ENCODE results near the gene CACNG4.

The CACNG4 gene

GRCh38 chr17:66963909-66964771 is at the start of gene CACNG4:
TSS of gene CACNG4 (plus strand) at chr17:66964707. CDS start at chr17:66964912, 205 bp downstream.
- no peak for DNase-seq

DNA sequence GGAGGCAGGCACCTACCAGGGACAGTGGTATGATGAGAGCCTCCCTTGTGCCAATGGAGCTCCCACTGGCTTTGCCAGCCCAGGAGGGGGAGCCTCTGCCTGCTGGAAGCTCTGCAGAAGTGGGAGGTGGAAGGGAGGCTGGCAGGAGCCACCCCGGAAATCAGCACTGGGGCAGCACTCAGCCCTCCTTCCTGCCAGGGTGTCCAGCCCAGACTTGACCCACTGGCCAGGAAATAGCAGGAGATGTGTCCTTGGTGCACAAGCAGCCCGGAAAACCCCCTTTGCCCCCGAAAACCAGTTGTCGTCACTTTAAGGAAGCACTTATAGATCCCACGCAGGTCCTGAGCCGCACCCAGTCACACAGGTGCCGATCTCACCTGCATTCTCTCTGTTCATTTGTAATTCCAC is 49.3 kb upstream of the CACNG4 start:
- no peak for DNase-seq

DNA sequence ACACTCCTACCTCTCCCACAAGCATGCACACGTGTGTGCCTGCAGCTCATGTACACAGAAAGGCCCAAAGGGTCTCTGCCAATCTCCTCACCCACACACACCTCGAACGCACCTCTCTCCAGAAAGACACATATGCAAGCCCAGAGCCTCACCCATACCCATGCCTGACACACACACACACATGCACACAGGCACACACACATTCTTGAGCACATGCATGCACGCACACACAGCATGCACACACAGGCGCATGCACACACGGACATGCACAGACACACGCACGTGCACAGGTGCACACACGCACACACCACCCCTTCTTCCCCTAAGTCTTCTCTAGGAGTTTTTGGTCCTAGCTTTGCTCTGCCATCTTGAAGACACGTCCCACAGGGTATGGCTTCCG is 48.7 kb upstream of the CACNG4 start:
- DNase-seq: no peak

DNA sequence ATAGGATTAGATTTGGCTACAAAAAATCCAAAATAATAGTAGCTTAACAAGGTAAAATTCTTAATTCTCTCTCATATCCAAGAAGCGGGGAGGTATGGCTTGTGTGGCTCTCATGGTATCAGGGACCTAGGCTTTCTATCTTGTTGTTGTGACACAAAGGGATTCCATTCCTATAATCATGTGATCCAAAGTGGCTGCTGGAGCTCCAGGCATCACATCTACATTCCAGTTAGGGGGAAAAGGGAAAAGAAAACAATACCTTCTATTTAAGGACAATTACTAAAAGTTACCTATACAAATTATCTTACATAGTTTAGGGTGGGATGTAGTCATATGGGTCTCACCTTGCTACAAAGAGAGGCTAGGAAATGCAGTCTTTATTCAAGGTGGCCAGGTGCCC is 47.6 kb upstream of the CACNG4 start:
- no peak for DNase-seq

DNA sequence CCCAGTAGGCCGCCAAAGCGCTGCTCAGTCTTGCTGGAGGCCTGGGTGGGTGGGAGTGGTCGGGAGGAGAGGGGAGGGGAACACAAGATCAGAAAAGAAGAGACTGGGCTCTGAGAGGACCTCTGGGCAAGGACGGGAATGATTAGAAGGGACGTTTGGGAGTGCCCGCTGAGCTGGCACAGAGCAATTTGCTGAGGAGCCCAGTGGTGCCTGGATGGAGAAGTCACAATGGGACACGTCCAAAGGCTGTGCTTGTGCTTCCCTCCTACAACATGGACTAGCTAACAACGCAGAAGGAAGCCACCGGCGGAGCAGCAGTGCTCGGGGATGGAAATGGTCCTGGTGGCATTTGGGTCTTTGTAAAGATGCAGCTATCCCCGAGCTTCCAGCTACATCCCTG is 45.6 kb upstream of the CACNG4 start:
- no peak for DNase-seq

DNA sequence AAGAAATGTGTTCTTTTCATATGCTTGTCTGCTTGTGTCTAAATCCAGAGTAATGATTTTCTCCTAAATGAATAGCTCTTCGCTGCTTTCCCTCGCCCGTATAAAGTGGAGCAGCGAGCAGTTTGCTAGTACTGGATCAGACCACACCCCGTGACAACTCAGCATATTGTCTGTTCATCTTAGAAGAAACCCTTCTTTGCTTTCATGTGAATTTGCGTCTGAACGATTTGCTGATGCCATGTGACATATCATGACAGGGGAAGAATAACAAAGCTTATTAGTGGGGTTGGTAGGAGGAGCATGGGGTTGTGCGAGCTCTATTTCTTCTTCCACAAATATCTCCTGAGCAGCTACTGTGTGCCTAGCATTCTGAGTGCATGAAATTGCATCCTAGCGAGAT is 44.1 kb upstream of the CACNG4 start:
- DNase-seq: no peak

DNA sequence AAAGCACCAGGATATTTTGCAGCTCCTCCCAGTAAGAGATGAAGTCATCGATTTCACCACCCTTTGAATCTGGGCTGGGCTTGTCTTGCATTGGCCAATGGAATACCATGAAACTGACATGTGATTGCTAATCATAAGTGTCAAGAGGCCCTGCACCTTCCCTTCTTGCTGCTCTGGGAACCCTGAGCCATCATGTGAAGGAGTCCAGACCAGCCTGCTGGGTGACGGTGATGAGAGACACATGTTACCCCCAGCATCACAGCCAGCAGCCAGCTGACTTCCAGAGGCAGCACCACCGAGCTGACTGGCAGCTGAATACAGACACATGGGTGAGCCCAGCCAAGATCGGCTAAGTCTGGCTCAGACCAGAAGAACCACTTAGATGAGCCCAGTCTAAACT is 43.6 kb upstream of the CACNG4 start:
- DNase-seq: no peak

DNA sequence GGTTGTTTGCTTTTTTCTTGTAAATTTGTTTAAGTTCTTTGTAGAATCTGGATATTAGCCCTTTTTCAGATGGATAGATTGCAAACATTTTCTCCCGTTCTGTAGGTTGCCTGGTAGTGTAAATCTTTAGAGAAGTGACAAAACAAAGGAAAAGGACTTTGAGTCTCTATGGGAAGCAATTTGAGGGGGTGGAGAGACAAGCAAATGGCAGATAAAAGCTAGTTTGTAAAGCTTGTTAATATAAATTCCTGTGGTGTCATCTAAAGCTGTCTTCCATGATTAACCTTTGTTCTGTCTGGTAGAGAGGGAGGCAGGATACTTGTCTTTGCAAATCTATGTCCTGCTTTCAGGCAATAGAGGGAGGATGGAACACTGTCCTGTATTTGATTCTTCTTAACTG is 40.6 kb upstream of the CACNG4 start:
- DNase-seq: no peak

- no peak for DNase-seq
These were observed 38.6 kb upstream of the CACNG4 start for GRCh38 chr17:66925811-66926500.

GRCh38 chr17:66928949-66929348 is 35.6 kb upstream of the CACNG4 start:
- no peak for DNase-seq

- no peak for DNase-seq
These were observed 34.9 kb upstream of the CACNG4 start for GRCh38 chr17:66929591-66929990.

DNA sequence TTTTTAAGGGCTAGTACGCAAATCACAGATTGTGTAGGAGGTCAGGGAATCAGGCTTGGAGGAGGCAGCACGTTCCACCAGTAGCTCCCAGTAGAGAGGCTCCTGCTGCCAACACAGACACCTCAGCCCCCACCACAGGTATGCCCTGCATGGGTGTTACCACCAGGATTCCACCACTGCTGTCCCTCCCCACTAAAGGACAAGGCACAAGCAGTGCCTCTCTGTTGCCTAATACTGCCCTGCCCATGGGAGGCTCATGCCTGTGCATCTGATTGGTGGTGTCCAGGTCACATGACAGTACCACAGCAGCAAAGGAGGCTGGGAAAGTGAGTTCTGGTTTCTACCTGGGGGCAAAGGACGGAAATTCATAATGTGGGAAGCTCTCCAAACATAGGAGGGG is 33.6 kb upstream of the CACNG4 start:
- no peak for DNase-seq

DNA sequence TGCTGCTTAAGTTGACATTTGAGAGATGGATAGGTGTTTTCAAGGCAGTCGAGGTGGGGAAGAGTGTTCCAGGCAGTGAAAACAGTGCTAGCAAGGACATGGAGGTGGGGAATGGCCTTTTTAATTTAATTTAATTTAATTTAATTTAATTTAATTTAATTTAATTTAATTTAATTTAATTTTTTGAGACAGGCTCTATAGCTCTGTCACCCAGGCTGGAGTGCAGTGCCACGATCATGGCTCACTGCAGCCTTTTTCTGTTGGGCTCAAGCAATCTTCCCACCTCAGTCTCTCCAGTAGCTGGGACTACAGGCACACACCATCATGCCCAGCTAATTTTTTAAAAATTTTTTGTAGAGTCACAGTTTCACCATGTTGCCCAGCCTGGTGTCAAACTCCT is 32.2 kb upstream of the CACNG4 start:
- no peak for DNase-seq

DNA sequence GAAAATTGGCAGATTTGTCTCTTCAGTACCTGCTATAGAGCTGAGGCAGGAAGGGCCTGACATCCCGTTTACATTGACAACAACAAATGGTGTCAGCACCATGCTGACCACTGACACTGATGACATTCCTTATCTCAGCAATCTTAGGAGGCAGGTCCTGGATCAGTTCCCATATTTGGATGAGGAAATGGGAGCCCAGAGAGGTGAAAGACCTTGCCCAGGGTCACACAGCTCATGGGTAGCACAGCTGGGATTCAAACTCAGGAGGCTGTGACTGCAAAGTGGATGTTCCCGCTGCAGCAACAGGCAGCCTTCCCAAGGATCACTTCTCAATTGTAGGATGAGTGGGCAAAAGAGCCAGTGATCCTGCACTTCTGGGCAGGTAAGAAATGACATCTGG is 30.5 kb upstream of the CACNG4 start:
- DNase-seq: no peak

DNA sequence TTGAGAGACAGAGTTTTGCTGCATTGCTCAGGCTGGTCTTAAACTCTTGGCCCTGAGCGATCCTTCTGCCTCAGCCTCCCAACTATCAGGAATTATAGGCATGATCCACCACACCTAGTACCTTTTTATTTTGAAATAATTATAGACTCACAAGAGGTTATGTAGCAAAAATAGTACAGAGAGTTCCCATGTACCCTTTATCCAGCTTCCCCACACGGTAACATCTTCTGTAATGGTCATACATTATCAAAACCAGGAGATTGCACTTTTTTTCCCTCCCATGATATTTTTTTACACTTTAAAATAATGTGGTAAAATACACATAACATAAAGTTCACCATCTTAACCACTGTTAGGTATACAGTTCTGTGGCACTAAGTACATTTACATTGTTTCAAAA is 28.8 kb upstream of the CACNG4 start:
- DNase-seq: no peak

DNA sequence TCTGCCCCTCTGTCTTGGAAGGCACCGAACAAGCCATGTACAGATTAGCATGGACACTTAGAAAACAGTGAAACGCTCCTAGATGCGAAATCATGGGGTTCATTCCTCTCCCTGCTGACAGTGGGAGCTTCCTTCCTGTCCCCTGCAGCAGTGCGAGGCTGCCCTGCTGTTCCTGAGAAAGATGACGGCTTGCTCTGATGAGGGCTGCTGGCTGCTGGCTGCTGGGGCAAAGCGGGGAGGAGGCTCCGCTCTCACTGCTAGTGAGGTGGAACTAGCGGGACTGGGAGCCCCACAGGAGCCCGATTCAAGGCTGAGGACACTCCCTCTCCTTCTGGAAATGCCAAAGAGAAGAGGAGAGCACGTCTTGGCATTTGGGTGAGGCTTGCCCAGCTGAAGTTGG is 25.9 kb upstream of the CACNG4 start:
- DNase-seq: no peak

DNA sequence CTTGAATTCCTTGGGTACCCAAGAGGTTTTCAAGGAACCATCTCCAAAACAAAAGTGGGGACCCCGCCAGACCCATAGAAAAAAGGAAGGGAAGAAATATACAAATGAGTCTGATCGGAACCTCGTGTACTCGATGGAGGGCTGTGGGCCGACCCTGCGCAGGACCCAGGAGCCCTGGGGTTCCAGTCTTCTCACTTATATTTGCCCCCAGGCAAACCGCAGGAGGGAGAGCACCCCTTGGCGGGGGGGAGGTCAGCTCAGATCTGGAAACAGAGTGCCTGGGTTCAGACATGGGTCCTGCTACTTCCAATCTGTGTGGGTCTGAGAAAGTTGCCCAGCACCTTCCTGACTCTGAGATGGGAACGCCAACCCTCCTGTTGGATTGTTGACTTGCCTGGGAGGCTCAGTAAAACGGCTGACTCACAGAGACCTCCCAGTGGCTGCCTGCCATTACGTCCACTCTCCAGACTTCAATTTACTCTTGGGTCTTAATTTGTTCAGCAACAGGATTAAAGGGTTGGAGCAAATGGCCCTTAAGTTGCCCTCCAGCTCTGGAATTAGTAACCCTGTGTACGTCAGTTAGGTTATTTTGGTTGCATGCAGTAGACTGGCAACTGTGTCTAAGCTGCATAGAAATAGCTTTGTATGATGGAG is 24.9 kb upstream of the CACNG4 start:
- no peak for DNase-seq

GRCh38 chr17:66941249-66941648 is 23.3 kb upstream of the CACNG4 start:
- no peak for DNase-seq

- no peak for DNase-seq
These were observed 22.6 kb upstream of the CACNG4 start for GRCh38 chr17:66941773-66942450.

DNA sequence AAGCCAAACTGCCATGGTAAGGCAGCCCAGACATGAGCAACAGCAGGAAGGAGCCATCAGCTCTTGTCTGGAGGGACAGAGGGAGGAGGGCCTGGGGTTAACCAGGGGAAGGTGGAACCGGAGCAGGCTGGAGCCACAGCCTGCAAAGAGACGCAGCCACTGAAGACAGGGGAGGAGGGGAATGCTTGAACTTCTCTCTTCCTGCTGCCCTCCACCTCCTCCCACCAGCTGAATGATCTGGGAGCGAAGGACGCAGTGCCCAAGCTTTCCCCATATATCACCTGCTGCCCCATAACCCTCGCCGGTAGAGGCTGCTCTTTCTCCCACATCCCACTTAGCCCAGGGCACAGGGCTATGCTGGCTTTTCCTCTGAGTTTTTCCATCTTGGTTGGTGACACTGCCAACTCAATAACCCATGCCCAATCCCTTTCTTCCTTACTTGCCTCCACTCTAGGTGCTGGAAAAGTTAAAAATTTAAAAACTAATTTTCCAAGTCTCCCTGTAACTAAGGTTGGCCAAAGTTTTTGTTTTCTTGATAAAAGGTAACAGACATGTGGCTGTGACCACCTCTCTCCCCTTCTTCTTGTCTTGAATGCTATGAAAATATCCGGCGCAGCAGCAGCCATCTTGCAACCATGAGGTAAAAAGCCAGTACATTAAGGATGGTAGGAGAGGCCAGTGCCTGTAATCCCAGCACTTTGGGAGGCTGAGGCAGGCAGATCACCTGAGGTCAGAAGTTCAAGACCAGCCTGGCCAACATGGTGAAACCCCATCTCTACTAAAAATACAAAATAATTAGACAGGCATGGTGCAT is 21.8 kb upstream of the CACNG4 start:
- DNase-seq: no peak

DNA sequence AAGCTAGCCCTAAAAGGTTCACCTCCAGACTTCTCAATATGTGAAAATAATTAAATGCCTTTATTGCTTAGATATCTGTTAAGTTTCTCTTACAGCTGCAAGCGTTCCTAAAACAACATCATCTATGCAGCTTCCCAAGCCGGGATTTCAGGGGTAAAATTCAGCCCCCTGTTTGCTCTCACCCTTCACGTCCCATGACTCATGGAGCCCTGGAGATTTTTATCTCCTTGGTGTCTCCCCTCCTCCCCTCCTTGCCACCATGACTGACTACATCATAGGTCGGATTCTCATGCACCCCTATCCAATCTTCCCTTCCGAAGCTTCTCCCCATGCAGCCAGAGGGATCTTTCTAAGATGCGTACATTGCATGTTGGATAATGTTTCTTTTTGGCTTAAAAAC is 21.0 kb upstream of the CACNG4 start:
- DNase-seq: no peak

DNA sequence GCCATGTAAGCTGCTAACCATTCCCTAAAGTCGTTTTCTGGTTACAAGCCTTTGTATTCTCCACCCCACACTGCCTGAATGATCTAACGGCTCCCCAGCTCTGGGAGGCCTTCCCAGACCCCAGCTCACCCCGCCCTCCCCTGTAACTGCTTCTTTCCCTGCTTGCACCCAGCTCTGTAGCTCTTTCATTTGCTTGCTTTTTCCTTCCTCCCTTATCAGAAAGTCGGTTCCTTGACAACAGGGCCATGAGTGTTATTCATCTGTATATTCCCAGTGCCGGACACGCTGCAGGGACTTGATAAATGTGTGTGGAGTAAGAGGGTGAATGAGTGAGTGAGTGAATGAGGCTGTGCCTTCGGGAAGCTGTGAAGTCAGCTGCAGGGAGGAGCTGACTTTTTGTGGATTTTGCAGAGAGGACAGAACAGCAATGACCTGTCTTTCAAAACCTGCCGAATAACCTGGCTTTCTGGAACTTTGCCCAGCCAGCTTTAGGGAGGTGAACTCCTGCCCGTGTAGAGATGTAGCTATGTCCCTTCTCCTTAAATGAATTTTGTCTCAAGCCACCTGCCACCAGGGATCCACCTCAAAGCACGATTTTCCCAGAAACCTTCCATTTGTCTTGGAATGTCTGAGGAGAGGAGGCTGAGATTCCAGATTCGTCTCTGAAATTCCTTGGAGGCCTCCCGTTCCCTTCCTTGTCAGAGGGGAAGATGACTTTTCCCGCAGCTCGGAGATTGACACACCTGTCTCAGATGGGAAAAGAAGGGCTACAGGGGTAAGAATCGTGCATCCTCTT is 20.0 kb upstream of the CACNG4 start:
- DNase-seq: no peak
